ENCODE results near the gene PNPLA1. TPM values are rescaled to one million over a fixed set of nuclear protein-coding genes. Genes with fewer than 3 reads are reported as not detected.

Gene PNPLA1
- total RNA-seq, 1 donor from 2014 or later = not detected

GRCh38 chr6:36340618-36341454 lies 71.0 kb downstream of the PNPLA1 start:
- intact Hi-C loops (cut with micrococcal nuclease) = no loop called here
- Histone ChIP-seq H3K36me3 (no peaks in the 10 kb centered on the region), H3K27ac (replicated peaks) (peak overlapping the region; percentile 47), H3K4me3 (peak overlapping the region; percentile 54), H3K9me3 (replicated peaks) (no peaks in the 10 kb centered on the region), H3K4me1 (peaks cover 9% of the 10 kb centered on the region), H3K27me3 (ENCODE audit: low read depth) (peaks cover 56% of the 10 kb centered on the region)
- peak; percentile 77 for DNase-seq
- TF ChIP-seq CTCF (IDR thresholded peaks at IDR 0.05; ENCODE audit: borderline replicate concordance) = peak; percentile 98

- no peaks in the 10 kb centered on the region for H3K36me3 ChIP-seq
Observed at GRCh38 chr6:36343109-36343680, 73.3 kb downstream of the PNPLA1 start.

GRCh38 chr6:36345681-36346466 lies 76.0 kb downstream of the PNPLA1 start:
- H3K27ac ChIP-seq (replicated peaks) = no peak overlapping the region
- H3K27me3 ChIP-seq (ENCODE audit: low read depth) = peaks cover 75% of the 10 kb centered on the region

More at GRCh38 chr6:36343109-36343680, 73.3 kb downstream of the PNPLA1 start:
- Histone ChIP-seq H3K27me3 (ENCODE audit: low read depth) (peaks cover 66% of the 10 kb centered on the region), H3K4me1 (peaks cover 9% of the 10 kb centered on the region), H3K27ac (replicated peaks) (no peak overlapping the region), H3K9me3 (replicated peaks) (no peaks in the 10 kb centered on the region), H3K4me3 (no peak overlapping the region)
- DNase-seq = no peak
- no peak for TF ChIP-seq CTCF (IDR thresholded peaks at IDR 0.05; ENCODE audit: borderline replicate concordance)
- intact Hi-C loops (cut with micrococcal nuclease) = no loop called here

GRCh38 chr6:36346486-36347273 lies 76.8 kb downstream of the PNPLA1 start:
- no peak overlapping the region for H3K27ac ChIP-seq (replicated peaks)
- H3K36me3 ChIP-seq = no peaks in the 10 kb centered on the region
- no peaks in the 10 kb centered on the region for H3K9me3 ChIP-seq (replicated peaks)
- intact Hi-C loops (cut with micrococcal nuclease) = no loop called here
- no peak overlapping the region for H3K4me3 ChIP-seq
- peaks cover 20% of the 10 kb centered on the region for H3K4me1 ChIP-seq
- DNase-seq = no peak
- no peak for TF ChIP-seq CTCF (IDR thresholded peaks at IDR 0.05; ENCODE audit: borderline replicate concordance)
- peaks cover 82% of the 10 kb centered on the region for H3K27me3 ChIP-seq (ENCODE audit: low read depth)

More at GRCh38 chr6:36345681-36346466, 76.0 kb downstream of the PNPLA1 start:
- Histone ChIP-seq H3K4me3 (no peak overlapping the region), H3K4me1 (peaks cover 20% of the 10 kb centered on the region), H3K36me3 (no peaks in the 10 kb centered on the region), H3K9me3 (replicated peaks) (no peaks in the 10 kb centered on the region)
- intact Hi-C loops (cut with micrococcal nuclease) = no loop called here
- DNase-seq = no peak
- TF ChIP-seq CTCF (IDR thresholded peaks at IDR 0.05; ENCODE audit: borderline replicate concordance) = no peak

GRCh38 chr6:36347621-36348020 lies 77.8 kb downstream of the PNPLA1 start:
- Histone ChIP-seq H3K27me3 (ENCODE audit: low read depth) (peaks cover 82% of the 10 kb centered on the region), H3K4me1 (peaks cover 20% of the 10 kb centered on the region), H3K4me3 (no peak overlapping the region), H3K9me3 (replicated peaks) (peaks cover 3% of the 10 kb centered on the region), H3K36me3 (no peaks in the 10 kb centered on the region), H3K27ac (replicated peaks) (no peak overlapping the region)
- no peak for DNase-seq
- intact Hi-C loops (cut with micrococcal nuclease) = no loop called here
- TF ChIP-seq CTCF (IDR thresholded peaks at IDR 0.05; ENCODE audit: borderline replicate concordance) = no peak
